ENCODE results near the gene ZNF276.

Gene ZNF276

GRCh38 chr16:89710709-89711564 lies 10.4 kb upstream of the ZNF276 start:
- TF ChIP-seq, protein P1, sequence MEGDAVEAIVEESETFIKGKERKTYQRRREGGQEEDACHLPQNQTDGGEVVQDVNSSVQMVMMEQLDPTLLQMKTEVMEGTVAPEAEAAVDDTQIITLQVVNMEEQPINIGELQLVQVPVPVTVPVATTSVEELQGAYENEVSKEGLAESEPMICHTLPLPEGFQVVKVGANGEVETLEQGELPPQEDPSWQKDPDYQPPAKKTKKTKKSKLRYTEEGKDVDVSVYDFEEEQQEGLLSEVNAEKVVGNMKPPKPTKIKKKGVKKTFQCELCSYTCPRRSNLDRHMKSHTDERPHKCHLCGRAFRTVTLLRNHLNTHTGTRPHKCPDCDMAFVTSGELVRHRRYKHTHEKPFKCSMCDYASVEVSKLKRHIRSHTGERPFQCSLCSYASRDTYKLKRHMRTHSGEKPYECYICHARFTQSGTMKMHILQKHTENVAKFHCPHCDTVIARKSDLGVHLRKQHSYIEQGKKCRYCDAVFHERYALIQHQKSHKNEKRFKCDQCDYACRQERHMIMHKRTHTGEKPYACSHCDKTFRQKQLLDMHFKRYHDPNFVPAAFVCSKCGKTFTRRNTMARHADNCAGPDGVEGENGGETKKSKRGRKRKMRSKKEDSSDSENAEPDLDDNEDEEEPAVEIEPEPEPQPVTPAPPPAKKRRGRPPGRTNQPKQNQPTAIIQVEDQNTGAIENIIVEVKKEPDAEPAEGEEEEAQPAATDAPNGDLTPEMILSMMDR (IDR thresholded peaks at IDR 0.05; ENCODE audit: low read depth, low read length) = no peak
- DNase-seq (ENCODE audit: extremely low read depth, low read depth) = no peak

GRCh38 chr16:89711601-89712273 lies 9.6 kb upstream of the ZNF276 start:
- no peak for DNase-seq (ENCODE audit: extremely low read depth, low read depth)
- TF ChIP-seq, protein P1 (IDR thresholded peaks at IDR 0.05; ENCODE audit: low read depth, low read length) = no peak

DNA sequence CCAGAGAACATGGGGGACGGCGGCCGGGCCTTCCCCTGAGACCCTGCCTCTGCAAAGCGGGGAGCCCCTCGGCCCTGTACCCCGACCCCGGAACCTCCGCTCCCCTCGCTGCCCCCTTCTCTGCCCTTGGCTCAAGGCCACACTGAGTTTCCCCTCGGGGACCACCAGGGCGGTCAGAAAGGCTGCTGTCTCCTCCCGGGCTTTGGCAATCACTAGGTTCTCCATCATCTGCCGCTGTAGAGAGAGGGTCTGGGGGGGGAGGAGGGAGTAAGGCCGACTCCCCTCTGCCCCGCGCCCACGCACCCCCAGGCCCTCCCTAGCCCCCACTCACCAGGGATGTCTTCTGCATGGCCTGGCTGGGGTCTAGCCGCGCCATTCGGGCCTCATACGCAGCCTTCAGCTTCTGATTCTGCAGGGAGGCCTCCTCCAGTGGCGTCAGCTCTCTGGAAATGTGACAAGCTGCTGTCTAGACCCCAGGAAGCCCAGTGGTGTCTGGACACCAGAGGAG lies 9.0 kb upstream of the ZNF276 start:
- DNase-seq (ENCODE audit: extremely low read depth, low read depth) = no peak
- TF ChIP-seq, protein P1 (IDR thresholded peaks at IDR 0.05; ENCODE audit: low read depth, low read length) = no peak

DNA sequence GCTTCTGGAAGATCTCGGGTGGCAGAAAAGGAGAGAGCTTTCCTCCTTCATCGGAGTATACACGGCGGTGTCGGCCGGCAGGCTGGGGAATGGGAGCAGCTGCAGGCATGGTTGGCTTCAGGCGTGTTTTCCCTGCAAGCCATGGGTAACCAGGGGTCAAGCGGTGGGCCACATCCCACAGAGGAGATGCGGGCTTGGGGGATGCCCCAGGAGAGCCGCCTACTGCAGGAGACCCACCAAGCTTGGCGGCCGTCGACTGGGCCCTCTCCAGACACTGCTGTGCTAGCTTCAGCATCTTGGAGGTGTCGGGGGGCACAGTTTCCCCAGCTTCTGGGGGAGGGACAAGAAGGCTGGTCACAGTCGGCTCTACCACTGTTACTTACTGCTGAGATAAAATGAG lies 4.8 kb upstream of the ZNF276 start:
- no peak for DNase-seq (ENCODE audit: extremely low read depth, low read depth)
- TF ChIP-seq, protein P1 (IDR thresholded peaks at IDR 0.05; ENCODE audit: low read depth, low read length) = no peak

- no peak for DNase-seq (ENCODE audit: extremely low read depth, low read depth)
- TF ChIP-seq, protein P1 (IDR thresholded peaks at IDR 0.05; ENCODE audit: low read depth, low read length) = no peak
Observed at GRCh38 chr16:89716916-89717687, 4.2 kb upstream of the ZNF276 start.

DNA sequence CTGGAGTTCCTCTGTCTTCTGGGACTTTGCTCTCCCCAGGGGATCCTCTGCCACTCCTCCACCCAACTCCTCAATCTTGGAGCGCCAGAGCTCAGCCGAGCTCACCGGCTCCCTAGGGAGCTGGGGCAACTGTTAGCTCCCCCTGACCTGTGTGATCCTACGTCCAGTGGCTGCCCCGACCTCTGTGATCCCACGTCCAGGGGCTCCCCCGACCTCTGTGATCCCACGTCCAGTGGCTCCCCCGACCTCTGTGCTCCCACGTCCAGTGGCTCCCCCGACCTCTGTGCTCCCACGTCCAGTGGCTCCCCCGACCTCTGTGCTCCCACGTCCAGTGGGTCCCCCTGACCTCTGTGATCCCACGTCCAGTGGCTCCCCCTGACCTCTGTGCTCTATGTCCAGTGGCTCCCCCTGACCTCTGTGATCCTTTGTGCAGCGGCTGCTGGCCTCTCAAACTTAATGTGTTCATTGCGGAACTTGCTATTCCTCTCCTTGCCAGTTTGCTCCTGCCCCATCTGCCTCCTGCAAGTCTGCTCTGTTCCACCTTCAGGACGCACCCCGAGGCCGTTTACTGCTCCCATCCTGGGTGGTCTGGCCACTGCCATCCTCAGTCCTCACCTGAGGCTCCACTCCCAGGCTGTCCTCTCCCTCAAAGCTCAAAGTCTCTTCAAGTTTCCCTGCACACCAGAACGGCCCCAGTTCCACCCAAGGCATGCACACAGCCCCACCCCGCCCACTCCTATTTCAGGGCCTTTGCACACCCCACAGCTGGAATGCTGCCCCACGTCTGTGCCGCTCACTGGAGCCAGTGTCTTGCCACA lies 3.4 kb upstream of the ZNF276 start:
- no peak for DNase-seq (ENCODE audit: extremely low read depth, low read depth)
- TF ChIP-seq, protein P1 (IDR thresholded peaks at IDR 0.05; ENCODE audit: low read depth, low read length) = no peak
